Ectodermal cell (in vitro differentiated cells): ENCODE data around the gene DAPK1.
"Not testable (repeated sequence)": the region's sequence is repeated elsewhere in the genome, so short reads cannot be mapped to it uniquely, and the experiment has no call there.

Source experiments
- H3K27ac ChIP-seq: 2 replicates; pipeline ENCODE4 v1.7.0; 2013; ENCODE audit warnings: mild to moderate bottlenecking, low read depth, low read length; ENCODE audit not compliant: insufficient read depth, poor library complexity, severe bottlenecking
- H3K27me3 ChIP-seq: 2 replicates; pipeline ENCODE4 v1.7.0; 2013; ENCODE audit warnings: mild to moderate bottlenecking, low read length; ENCODE audit not compliant: insufficient read depth, control insufficient read depth, poor library complexity, severe bottlenecking
- H3K36me3 ChIP-seq: one replicate; pipeline ENCODE4 v1.7.0; 2013; ENCODE audit warnings: low read length; ENCODE audit not compliant: control insufficient read depth, insufficient read depth
- H3K4me1 ChIP-seq: one replicate; pipeline ENCODE4 v1.7.0; 2013; ENCODE audit warnings: low read length; ENCODE audit not compliant: control insufficient read depth, insufficient read depth
- H3K4me3 ChIP-seq: 2 replicates; pipeline ENCODE4 v1.7.0; 2013; ENCODE audit warnings: low read depth, low read length, control low read depth; ENCODE audit not compliant: insufficient read depth
- H3K9me3 ChIP-seq: 2 replicates; pipeline ENCODE4 v1.7.0; 2013; ENCODE audit warnings: mild to moderate bottlenecking, low read length, moderate library complexity; ENCODE audit not compliant: control insufficient read depth
- WGBS, 2 experiments: methylation state at CpG; one replicate each; pipeline ENCODE4 v1.1.7; 2013; ENCODE audit warnings: missing lambda C conversion rate in 2 of 2; 5-methylcytosine and 5-hydroxymethylcytosine counted together

DAPK1 gene

GRCh38 chr9:87498046-87498810, 561 bp downstream of the DAPK1 start:
- H3K36me3 ChIP-seq: no peaks in the 10 kb centered on the region
- no peaks in the 10 kb centered on the region for H3K4me1 ChIP-seq
- H3K27me3 ChIP-seq: peaks cover 9% of the 10 kb centered on the region
- WGBS, 2 experiments: 0 to 1% methylated on average over 80 of the region's 80 CpGs
- no peaks in the 10 kb centered on the region for H3K9me3 ChIP-seq
- peak overlapping the region; percentile 68 for H3K4me3 ChIP-seq
- H3K27ac ChIP-seq: peak overlapping the region; percentile 81

GRCh38 chr9:87498811-87499360, 1.2 kb downstream of the DAPK1 start:
- Histone ChIP-seq H3K36me3 (no peaks in the 10 kb centered on the region), H3K27ac (peak overlapping the region; percentile 81), H3K9me3 (no peaks in the 10 kb centered on the region), H3K27me3 (peaks cover 9% of the 10 kb centered on the region), H3K4me1 (no peaks in the 10 kb centered on the region), H3K4me3 (peak overlapping the region; percentile 68)
- 2 to 3% methylated on average over 26 of the region's 26 CpGs for WGBS, 2 experiments

- 70 to 100% methylated on average over 1 of the region's 2 CpGs for WGBS, 2 experiments
- H3K27me3 ChIP-seq: peaks cover 9% of the 10 kb centered on the region
These were observed 1.9 kb downstream of the DAPK1 start for GRCh38 chr9:87499424-87500017.

GRCh38 chr9:87500491-87501270, 3.0 kb downstream of the DAPK1 start:
- Histone ChIP-seq H3K4me1 (no peaks in the 10 kb centered on the region), H3K4me3 (no peak overlapping the region), H3K27ac (no peak overlapping the region), H3K27me3 (peaks cover 9% of the 10 kb centered on the region), H3K9me3 (no peaks in the 10 kb centered on the region), H3K36me3 (no peaks in the 10 kb centered on the region)
- 91 to 92% methylated on average over 7 of the region's 7 CpGs for WGBS, 2 experiments

More at GRCh38 chr9:87499424-87500017, 1.9 kb downstream of the DAPK1 start:
- H3K4me3 ChIP-seq: peak overlapping the region; percentile 68
- no peaks in the 10 kb centered on the region for H3K9me3 ChIP-seq
- no peaks in the 10 kb centered on the region for H3K4me1 ChIP-seq
- H3K27ac ChIP-seq: no peak overlapping the region
- no peaks in the 10 kb centered on the region for H3K36me3 ChIP-seq

GRCh38 chr9:87501271-87501656, 3.6 kb downstream of the DAPK1 start:
- not testable (repeated sequence) for H3K4me1 ChIP-seq, H3K9me3 ChIP-seq, H3K36me3 ChIP-seq, H3K27ac ChIP-seq, H3K4me3 ChIP-seq, H3K27me3 ChIP-seq
- WGBS, 2 experiments: 96 to 99% methylated on average over 9 to 10 of the region's 11 CpGs

- 89 to 96% methylated on average over 1 of the region's 1 CpG for WGBS, 2 experiments
- Histone ChIP-seq H3K36me3 (no peaks in the 10 kb centered on the region), H3K27me3 (peaks cover 4% of the 10 kb centered on the region), H3K27ac (no peak overlapping the region), H3K9me3 (no peaks in the 10 kb centered on the region), H3K4me1 (no peaks in the 10 kb centered on the region), H3K4me3 (no peak overlapping the region)
These were observed 4.1 kb downstream of the DAPK1 start for GRCh38 chr9:87501806-87502205.

- Histone ChIP-seq H3K4me1 (no peaks in the 10 kb centered on the region), H3K27ac (no peak overlapping the region), H3K4me3 (no peak overlapping the region), H3K9me3 (no peaks in the 10 kb centered on the region), H3K27me3 (no peaks in the 10 kb centered on the region), H3K36me3 (no peaks in the 10 kb centered on the region)
- WGBS, 2 experiments: 89 to 92% methylated on average over 7 of the region's 7 CpGs
These were observed 4.9 kb downstream of the DAPK1 start for GRCh38 chr9:87502391-87503221.

GRCh38 chr9:87503430-87503829, 5.8 kb downstream of the DAPK1 start:
- Histone ChIP-seq H3K4me1 (no peaks in the 10 kb centered on the region), H3K27ac (no peak overlapping the region), H3K9me3 (no peaks in the 10 kb centered on the region), H3K36me3 (no peaks in the 10 kb centered on the region), H3K4me3 (no peak overlapping the region), H3K27me3 (no peaks in the 10 kb centered on the region)
- 96% methylated on average over 2 of the region's 2 CpGs for WGBS, 2 experiments

GRCh38 chr9:87503927-87504326, 6.3 kb downstream of the DAPK1 start:
- Histone ChIP-seq H3K4me3 (no peak overlapping the region), H3K27me3 (no peaks in the 10 kb centered on the region), H3K27ac (no peak overlapping the region), H3K36me3 (no peaks in the 10 kb centered on the region), H3K4me1 (no peaks in the 10 kb centered on the region), H3K9me3 (no peaks in the 10 kb centered on the region)
- 95 to 98% methylated on average over 5 of the region's 5 CpGs for WGBS, 2 experiments
